Medulla oblongata (tissue), 1 donor: ENCODE results near the gene CCDC92B.
"Not testable (repeated sequence)": the region's sequence is repeated elsewhere in the genome, so short reads cannot be mapped to it uniquely, and the experiment has no call there.

Experiments
- DNase-seq: peaks from one replicate; pipeline ENCODE4 v3.0.0-alpha.2; 2015; ENCODE audit errors: extremely low spot score

The CCDC92B gene

GRCh38 chr17:2689411-2690164 lies 59.9 kb downstream of the CCDC92B start:
- no peak for DNase-seq

GRCh38 chr17:2688351-2689342 lies 60.8 kb downstream of the CCDC92B start:
- no peak for DNase-seq

GRCh38 chr17:2687074-2687418 lies 62.4 kb downstream of the CCDC92B start:
- DNase-seq: no peak

GRCh38 chr17:2685696-2686095 lies 63.8 kb downstream of the CCDC92B start:
- no peak for DNase-seq

DNA sequence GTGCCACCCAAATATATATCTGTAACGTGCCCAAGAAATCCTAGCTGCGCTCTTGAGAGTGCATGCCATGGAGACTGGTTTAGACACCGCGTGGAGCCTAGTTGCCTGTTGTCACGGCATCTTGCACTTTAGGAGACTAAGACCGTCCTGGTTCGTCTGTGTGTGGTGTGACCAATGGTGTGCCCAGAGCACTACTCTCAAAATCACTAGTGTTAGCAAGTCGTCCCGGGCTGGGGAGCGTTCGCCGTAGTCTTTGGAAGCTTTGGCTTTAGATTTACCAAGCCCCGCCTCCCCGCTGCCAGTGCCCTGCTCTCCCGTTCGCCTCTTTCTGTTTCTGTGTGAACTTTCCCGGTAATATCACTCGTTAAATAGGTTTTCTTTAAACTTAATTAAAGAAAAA lies 64.9 kb downstream of the CCDC92B start:
- DNase-seq: no peak

DNA sequence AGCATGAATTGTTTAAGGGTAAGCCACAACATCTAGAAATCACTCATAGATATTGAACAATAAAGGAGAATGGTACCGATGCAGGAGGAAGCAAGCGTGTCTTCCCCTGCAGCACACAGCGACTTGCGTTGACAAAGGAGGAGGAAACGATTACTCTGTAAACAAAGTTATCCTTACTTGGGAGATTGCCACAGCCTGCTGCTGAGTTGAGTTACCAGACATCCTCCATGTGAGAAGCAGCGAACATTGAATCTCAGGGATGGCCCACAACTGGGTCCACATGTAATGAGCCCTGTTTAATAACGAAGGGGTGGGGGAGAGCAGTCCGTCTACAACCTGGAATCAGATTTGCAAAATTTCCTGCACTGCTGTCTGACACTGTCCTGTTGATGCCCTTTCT lies 65.5 kb downstream of the CCDC92B start:
- no peak for DNase-seq

DNA sequence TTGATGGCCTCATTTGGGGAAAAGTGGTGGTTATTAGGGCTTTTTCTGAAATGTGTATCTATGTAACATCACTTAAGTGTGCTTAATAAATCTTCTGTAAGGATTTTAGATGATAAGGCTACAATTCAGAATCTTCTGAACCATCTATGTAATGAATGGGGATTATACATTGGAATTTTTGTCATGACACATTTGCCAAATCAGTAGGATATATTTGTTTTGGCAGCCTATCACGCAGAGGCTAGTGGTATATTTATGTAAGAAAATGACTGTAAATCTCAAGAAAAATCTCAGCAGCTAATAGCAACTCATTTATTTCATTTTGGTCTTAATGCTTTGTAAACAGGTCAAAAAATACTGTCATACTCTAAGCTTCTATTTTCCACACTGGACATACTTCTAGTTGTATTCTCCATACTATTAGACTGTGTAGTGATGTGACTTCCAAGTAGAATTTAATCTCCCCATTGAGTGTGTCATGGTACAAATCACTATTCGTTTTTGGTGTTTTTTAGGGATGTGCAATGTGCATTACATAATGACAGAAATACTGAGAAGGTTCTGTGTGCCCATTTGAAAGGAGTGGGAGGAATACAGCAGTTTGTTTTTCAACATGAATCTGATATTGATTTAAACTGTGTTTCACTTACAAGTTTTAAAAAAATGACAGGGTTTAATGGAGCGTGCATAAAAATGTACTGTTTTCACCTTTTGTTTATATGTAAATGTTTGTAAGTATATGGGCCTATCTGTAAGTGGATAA lies 67.1 kb downstream of the CCDC92B start:
- DNase-seq: no peak

DNA sequence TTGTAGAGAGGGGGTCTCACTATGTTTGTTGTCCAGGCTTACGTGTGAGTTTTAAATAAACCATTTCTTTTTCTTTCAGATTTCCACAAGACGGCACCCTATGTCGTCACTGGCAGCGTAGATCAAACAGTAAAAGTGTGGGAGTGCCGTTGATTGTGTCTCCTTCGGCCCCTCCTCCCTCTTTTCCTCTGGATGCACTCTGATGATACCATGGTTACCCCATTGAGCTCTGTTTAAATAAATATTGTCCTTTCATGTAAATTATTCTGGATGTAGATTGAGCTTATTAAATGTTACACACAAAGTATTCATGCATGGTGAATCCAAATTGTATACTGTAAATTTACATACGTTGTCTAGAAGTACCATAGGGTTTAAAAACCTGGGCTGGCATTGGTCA lies 67.8 kb downstream of the CCDC92B start:
- DNase-seq: no peak

DNA sequence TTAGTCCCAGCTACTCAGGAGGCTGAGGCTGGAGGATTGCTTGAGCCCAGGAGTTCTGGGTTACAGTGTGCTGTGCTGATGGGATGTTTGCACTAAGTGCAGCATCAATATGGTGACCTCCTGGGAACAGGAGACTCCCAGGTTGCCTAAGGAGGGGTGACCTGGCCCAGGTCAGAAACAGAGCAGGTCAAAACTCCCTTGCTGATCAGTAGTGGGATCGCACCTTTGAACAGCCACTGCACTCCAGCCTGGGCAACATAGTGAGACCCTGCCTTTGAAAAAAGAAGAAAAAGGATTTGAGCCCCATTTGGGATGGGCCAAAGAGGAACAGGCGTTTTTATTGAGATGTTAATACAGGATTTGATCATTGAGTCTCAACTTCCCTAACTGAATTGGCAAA lies 68.5 kb downstream of the CCDC92B start:
- DNase-seq: no peak

DNA sequence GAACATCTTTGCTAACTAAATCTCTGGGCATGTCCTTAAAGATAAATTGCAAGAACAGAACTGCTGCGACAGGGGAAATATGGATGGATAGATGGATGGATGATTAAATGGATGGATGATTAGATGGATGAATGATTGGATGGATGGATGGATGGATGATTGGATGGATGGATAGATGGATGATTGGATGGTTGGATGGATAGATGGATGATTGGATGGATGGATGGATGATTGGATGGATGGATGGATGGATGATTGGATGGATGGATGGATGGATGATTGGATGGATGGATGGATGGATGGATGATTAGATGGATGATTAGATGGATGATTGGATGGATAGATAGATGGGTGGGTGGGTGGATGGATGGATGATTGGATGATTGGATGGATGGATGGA lies 70.2 kb downstream of the CCDC92B start:
- not testable (repeated sequence) for DNase-seq
